H9 (cell line): ENCODE data around the gene COP1. TPM values are rescaled to one million over a fixed set of nuclear protein-coding genes. Genes with fewer than 3 reads are reported as not detected.

Experiments
- DNase-seq: peaks from one replicate; pipeline ENCODE4 v3.0.0-alpha.2; 2017
- H2AFZ ChIP-seq: one replicate; pipeline ENCODE4 v1.6.1; 2013; ENCODE audit warnings: mild to moderate bottlenecking, low read length, control low read depth, moderate library complexity
- H2AK5ac ChIP-seq: 2 replicates; pipeline ENCODE4 v1.6.1; 2013; ENCODE audit warnings: low read length, control low read depth, mixed read lengths; ENCODE audit not compliant: insufficient read length
- H2BK120ac ChIP-seq: one replicate; pipeline ENCODE4 v1.6.1; 2013; ENCODE audit warnings: low read depth, mild to moderate bottlenecking, low read length, control low read depth, inconsistent platforms; ENCODE audit not compliant: poor library complexity, severe bottlenecking
- H2BK12ac ChIP-seq: 2 replicates; pipeline ENCODE4 v1.6.1; 2013; ENCODE audit warnings: low read length, control low read depth, mixed read lengths, low read depth; ENCODE audit not compliant: insufficient read length
- H2BK15ac ChIP-seq: 2 replicates; pipeline ENCODE4 v1.6.1; 2013; ENCODE audit warnings: low read depth, low read length, control low read depth
- H2BK20ac ChIP-seq: one replicate; pipeline ENCODE4 v1.6.1; 2013; ENCODE audit warnings: low read depth, mild to moderate bottlenecking, low read length, control low read depth, inconsistent platforms; ENCODE audit not compliant: poor library complexity, severe bottlenecking
- H2BK5ac ChIP-seq: 2 replicates; pipeline ENCODE4 v1.6.1; 2013; ENCODE audit warnings: low read length, control low read depth, mixed read lengths; ENCODE audit not compliant: insufficient read length
- H3K14ac ChIP-seq: 2 replicates; pipeline ENCODE4 v1.6.1; 2013; ENCODE audit warnings: low read length, control low read depth; ENCODE audit not compliant: insufficient read depth
- H3K18ac ChIP-seq: 2 replicates; pipeline ENCODE4 v1.6.1; 2013; ENCODE audit warnings: low read depth, mild to moderate bottlenecking, mixed read lengths, low read length, control low read depth; ENCODE audit not compliant: insufficient read length
- H3K23ac ChIP-seq: 2 replicates; pipeline ENCODE4 v1.6.1; 2013; ENCODE audit warnings: low read length, control low read depth, mixed read lengths, low read depth; ENCODE audit not compliant: insufficient read length
- H3K23me2 ChIP-seq: 2 replicates; pipeline ENCODE4 v1.6.1; 2013; ENCODE audit warnings: low read depth, mild to moderate bottlenecking, mixed read lengths, low read length, control low read depth; ENCODE audit not compliant: insufficient read length, poor library complexity, severe bottlenecking
- H3K27ac ChIP-seq: 2 replicates; pipeline ENCODE4 v1.5.1; 2013; ENCODE audit warnings: low read length, control low read depth, mixed read lengths, low read depth; ENCODE audit not compliant: insufficient read length
- H3K27me3 ChIP-seq: 2 replicates; pipeline ENCODE4 v1.6.1; 2013; ENCODE audit warnings: low read length, control low read depth, inconsistent platforms; ENCODE audit not compliant: insufficient read depth
- H3K4ac ChIP-seq: 2 replicates; pipeline ENCODE4 v1.6.1; 2013; ENCODE audit warnings: low read depth, mild to moderate bottlenecking, control low read depth, inconsistent platforms, low read length, moderate library complexity
- H3K4me1 ChIP-seq: 2 replicates; pipeline ENCODE4 v1.6.1; 2013; ENCODE audit warnings: low read length, control low read depth, inconsistent platforms; ENCODE audit not compliant: insufficient read depth
- H3K4me2 ChIP-seq: 2 replicates; pipeline ENCODE4 v1.6.1; 2013; ENCODE audit warnings: low read length, control low read depth, mixed read lengths; ENCODE audit not compliant: insufficient read length, insufficient read depth
- H3K56ac ChIP-seq: 2 replicates; pipeline ENCODE4 v1.6.1; 2013; ENCODE audit warnings: low read depth, mild to moderate bottlenecking, mixed read lengths, low read length, control low read depth; ENCODE audit not compliant: insufficient read length
- H3K79me1 ChIP-seq: 2 replicates; pipeline ENCODE4 v1.6.1; 2013; ENCODE audit warnings: low read depth, mild to moderate bottlenecking, moderate library complexity, low read length, control low read depth, inconsistent platforms; ENCODE audit not compliant: insufficient read depth, poor library complexity, severe bottlenecking
- H3K79me2 ChIP-seq: 2 replicates; pipeline ENCODE4 v1.6.1; 2013; ENCODE audit warnings: low read length, control low read depth, inconsistent platforms; ENCODE audit not compliant: insufficient read depth
- H3K9ac ChIP-seq: 2 replicates; pipeline ENCODE4 v1.6.1; 2013; ENCODE audit warnings: low read length, control low read depth, mixed read lengths; ENCODE audit not compliant: insufficient read length; ENCODE audit errors: extremely low read depth
- H3K9me3 ChIP-seq: one replicate; pipeline ENCODE4 v1.6.1; 2013; ENCODE audit warnings: low read depth, low read length, inconsistent platforms; ENCODE audit not compliant: control insufficient read depth
- H3T11ph ChIP-seq: one replicate; pipeline ENCODE4 v1.6.1; 2013; ENCODE audit warnings: mild to moderate bottlenecking, low read length, control low read depth, inconsistent platforms
- H4K20me1 ChIP-seq: one replicate; pipeline ENCODE4 v1.6.1; 2013; ENCODE audit not compliant: control insufficient read depth, insufficient read length, insufficient read depth
- H4K5ac ChIP-seq: 2 replicates; pipeline ENCODE4 v1.6.1; 2013; ENCODE audit warnings: low read depth, mild to moderate bottlenecking, mixed read lengths, low read length, control low read depth; ENCODE audit not compliant: insufficient read length
- H4K8ac ChIP-seq: replicated peaks from 2 replicates; pipeline ENCODE4 v1.6.1; 2013; ENCODE audit warnings: low read length, control low read depth, mixed read lengths, low read depth; ENCODE audit not compliant: insufficient read length
- H4K91ac ChIP-seq: 2 replicates; pipeline ENCODE4 v1.6.1; 2013; ENCODE audit warnings: low read depth, mild to moderate bottlenecking, moderate library complexity, mixed read lengths, low read length, control low read depth; ENCODE audit not compliant: insufficient read length
- H3K27ac Mint-ChIP-seq, 3 experiments: 2 replicates in 2 of 3; 3 replicates in 1 of 3; pipeline ENCODE4 v1.8.0; 2020 to 2021; ENCODE audit warnings: mixed read lengths in 3 of 3, mild to moderate bottlenecking in 1 of 3, moderate library complexity in 1 of 3
- H3K27me3 Mint-ChIP-seq: 2 replicates; pipeline ENCODE4 v1.8.0; 2021; ENCODE audit warnings: low read depth, mild to moderate bottlenecking, moderate library complexity, mixed read lengths
- H3K36me3 Mint-ChIP-seq, 3 experiments: 2 replicates in 2 of 3; 3 replicates in 1 of 3; pipeline ENCODE4 v1.8.0; 2020 to 2021; ENCODE audit warnings: low read depth in 3 of 3, mixed read lengths in 3 of 3; ENCODE audit not compliant: insufficient read depth in 1 of 3
- H3K4me1 Mint-ChIP-seq, 2 experiments: 2 replicates each; pipeline ENCODE4 v1.8.0; 2020; ENCODE audit warnings: mixed read lengths in 2 of 2
- H3K4me3 Mint-ChIP-seq, 2 experiments: 2 replicates in 1 of 2; 3 replicates in 1 of 2; pipeline ENCODE4 v1.8.0; 2020 to 2021; ENCODE audit warnings: mild to moderate bottlenecking in 2 of 2, mixed read lengths in 2 of 2, moderate library complexity in 1 of 2
- H3K9me3 Mint-ChIP-seq, 2 experiments: 2 replicates in 1 of 2; 3 replicates in 1 of 2; pipeline ENCODE4 v1.8.0; 2020; ENCODE audit warnings: mild to moderate bottlenecking in 2 of 2, mixed read lengths in 2 of 2, moderate library complexity in 1 of 2
- WGBS: extraction: QIAGEN DNeasy Blood & Tissue Kit; methylation state at CpG from one replicate; pipeline ENCODE4 v1.1.7; 2013; ENCODE audit warnings: missing lambda C conversion rate, low lambda C conversion rate, mixed read lengths; ENCODE audit not compliant: insufficient read length; ENCODE audit errors: extremely low coverage; 5-methylcytosine and 5-hydroxymethylcytosine counted together
- total RNA-seq: library from RNA; stranded (reverse); gene quantifications from 2 replicates; pipeline ENCODE4 v1.2.1, GENCODE V29; 2021
- TF ChIP-seq, protein P1 (sequence below): fragments of 200-600 bp; sonication (generic); conservative IDR thresholded peaks from 3 replicates; pipeline ENCODE4 v1.8.0; 2021; ENCODE audit warnings: antibody characterized with exemption, mild to moderate bottlenecking

COP1 gene
- total RNA-seq, 1 experiment from 2014 or later: 41.3 TPM

GRCh38 chr1:175935566-175936115 is 271.4 kb downstream of the COP1 start:
- H3K27ac Mint-ChIP-seq: peak overlapping the region in 2 of 3 experiments; percentile 49 to 84; a peak in 3 of 7 replicates
- Histone ChIP-seq H3K27ac (no peak overlapping the region), H3K18ac (no peak overlapping the region)

More at GRCh38 chr1:175935566-175936115, 271.4 kb downstream of the COP1 start:
- Histone ChIP-seq H3K56ac (no peak overlapping the region), H4K8ac (no peak overlapping the region), H2AFZ (no peak overlapping the region), H3K23ac (no peak overlapping the region), H3K79me2 (no peaks in the 10 kb centered on the region), H3K4me2 (no peak overlapping the region), H2BK20ac (no peak overlapping the region), H2BK15ac (no peak overlapping the region), H2BK120ac (no peak overlapping the region), H3T11ph (no peak overlapping the region), H4K91ac (no peak overlapping the region), H4K5ac (no peak overlapping the region), H3K4ac (no peak overlapping the region), H3K27me3 (no peaks in the 10 kb centered on the region), H3K23me2 (no peaks in the 10 kb centered on the region), H2BK12ac (no peak overlapping the region), H3K4me1 (peaks cover 5% of the 10 kb centered on the region; the same call in 1 of the 2 replicates), H2BK5ac (no peak overlapping the region), H3K14ac (no peak overlapping the region), H4K20me1 (no peaks in the 10 kb centered on the region), H3K79me1 (no peaks in the 10 kb centered on the region), H3K9ac (no peak overlapping the region), H3K9me3 (no peaks in the 10 kb centered on the region), H2AK5ac (no peak overlapping the region)
- TF ChIP-seq, protein P1, sequence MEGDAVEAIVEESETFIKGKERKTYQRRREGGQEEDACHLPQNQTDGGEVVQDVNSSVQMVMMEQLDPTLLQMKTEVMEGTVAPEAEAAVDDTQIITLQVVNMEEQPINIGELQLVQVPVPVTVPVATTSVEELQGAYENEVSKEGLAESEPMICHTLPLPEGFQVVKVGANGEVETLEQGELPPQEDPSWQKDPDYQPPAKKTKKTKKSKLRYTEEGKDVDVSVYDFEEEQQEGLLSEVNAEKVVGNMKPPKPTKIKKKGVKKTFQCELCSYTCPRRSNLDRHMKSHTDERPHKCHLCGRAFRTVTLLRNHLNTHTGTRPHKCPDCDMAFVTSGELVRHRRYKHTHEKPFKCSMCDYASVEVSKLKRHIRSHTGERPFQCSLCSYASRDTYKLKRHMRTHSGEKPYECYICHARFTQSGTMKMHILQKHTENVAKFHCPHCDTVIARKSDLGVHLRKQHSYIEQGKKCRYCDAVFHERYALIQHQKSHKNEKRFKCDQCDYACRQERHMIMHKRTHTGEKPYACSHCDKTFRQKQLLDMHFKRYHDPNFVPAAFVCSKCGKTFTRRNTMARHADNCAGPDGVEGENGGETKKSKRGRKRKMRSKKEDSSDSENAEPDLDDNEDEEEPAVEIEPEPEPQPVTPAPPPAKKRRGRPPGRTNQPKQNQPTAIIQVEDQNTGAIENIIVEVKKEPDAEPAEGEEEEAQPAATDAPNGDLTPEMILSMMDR: no peak
- peaks cover 17 to 23% of the 10 kb centered on the region in 2 experiments for H3K4me1 Mint-ChIP-seq
- no peak overlapping the region for H3K4me3 Mint-ChIP-seq
- peaks cover 7 to 34% (median 24%) of the 10 kb centered on the region in 3 experiments for H3K36me3 Mint-ChIP-seq
- no peak for DNase-seq
- no peaks in the 10 kb centered on the region; a peak in 1 of 5 replicates for H3K9me3 Mint-ChIP-seq
- peaks cover 2% of the 10 kb centered on the region; the same call in 1 of the 2 replicates for H3K27me3 Mint-ChIP-seq
- no CpG with 5 or more reads among the region's 3 CpGs for WGBS
